ENCODE data around the gene RNF168. TPM values are rescaled to one million over a fixed set of nuclear protein-coding genes. Genes with fewer than 3 reads are reported as not detected.
A peak's percentile ranks its signal among the peaks of the same experiment; 100 is the strongest.
"Not testable (repeated sequence)": the region's sequence is repeated elsewhere in the genome, so short reads cannot be mapped to it uniquely, and the experiment has no call there.

The RNF168 gene, protein sequence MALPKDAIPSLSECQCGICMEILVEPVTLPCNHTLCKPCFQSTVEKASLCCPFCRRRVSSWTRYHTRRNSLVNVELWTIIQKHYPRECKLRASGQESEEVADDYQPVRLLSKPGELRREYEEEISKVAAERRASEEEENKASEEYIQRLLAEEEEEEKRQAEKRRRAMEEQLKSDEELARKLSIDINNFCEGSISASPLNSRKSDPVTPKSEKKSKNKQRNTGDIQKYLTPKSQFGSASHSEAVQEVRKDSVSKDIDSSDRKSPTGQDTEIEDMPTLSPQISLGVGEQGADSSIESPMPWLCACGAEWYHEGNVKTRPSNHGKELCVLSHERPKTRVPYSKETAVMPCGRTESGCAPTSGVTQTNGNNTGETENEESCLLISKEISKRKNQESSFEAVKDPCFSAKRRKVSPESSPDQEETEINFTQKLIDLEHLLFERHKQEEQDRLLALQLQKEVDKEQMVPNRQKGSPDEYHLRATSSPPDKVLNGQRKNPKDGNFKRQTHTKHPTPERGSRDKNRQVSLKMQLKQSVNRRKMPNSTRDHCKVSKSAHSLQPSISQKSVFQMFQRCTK
- polyA plus RNA-seq (2013, experiment 1 of 4), result 27.7 TPM
- 25.5 TPM for polyA plus RNA-seq (2013, experiment 2 of 4)
- 18.4 TPM for polyA plus RNA-seq (2013, experiment 3 of 4)
- 17.8 TPM for polyA plus RNA-seq (2013, experiment 4 of 4)

GRCh38 chr3:196503196-196504076 is at the start of gene RNF168:
RNF168 (minus strand) TSS chr3:196503768; CDS start chr3:196503173, 595 bp downstream.
- Histone ChIP-seq H3K36me3 (ENCODE audit: control insufficient read depth, insufficient read depth, low read length) (no peaks in the 10 kb centered on the region), H3K9me3 (ENCODE audit: control insufficient read depth, low read length) (no peaks in the 10 kb centered on the region)
- WGBS, 2 experiments, result 1% methylated on average over 75 of the region's 75 CpGs

GRCh38 chr3:196552253-196552652 is 48.7 kb upstream of the RNF168 start:
- Histone ChIP-seq H3K4me3 (ENCODE audit: insufficient read depth, low read depth, low read length) (no peak overlapping the region), H3K27me3 (ENCODE audit: control insufficient read depth, insufficient read depth, low read length, poor library complexity, severe bottlenecking) (no peaks in the 10 kb centered on the region), H3K4me1 (ENCODE audit: control insufficient read depth, insufficient read depth, low read length) (no peaks in the 10 kb centered on the region), H3K36me3 (ENCODE audit: control insufficient read depth, insufficient read depth, low read length) (no peaks in the 10 kb centered on the region), H3K9me3 (ENCODE audit: control insufficient read depth, low read length) (no peaks in the 10 kb centered on the region), H3K27ac (ENCODE audit: insufficient read depth, low read depth, low read length, poor library complexity, severe bottlenecking) (no peak overlapping the region)
- 92 to 100% methylated on average over 1 of the region's 5 CpGs for WGBS, 2 experiments

More at GRCh38 chr3:196503196-196504076, at the start of gene RNF168:
- Histone ChIP-seq H3K27me3 (ENCODE audit: control insufficient read depth, insufficient read depth, low read length, poor library complexity, severe bottlenecking) (no peaks in the 10 kb centered on the region), H3K4me3 (ENCODE audit: insufficient read depth, low read depth, low read length) (peak within 1 kb of the TSS; percentile 71), H3K27ac (ENCODE audit: insufficient read depth, low read depth, low read length, poor library complexity, severe bottlenecking) (peak within 1 kb of the TSS; percentile 74), H3K4me1 (ENCODE audit: control insufficient read depth, insufficient read depth, low read length) (no peaks in the 10 kb centered on the region)

DNA sequence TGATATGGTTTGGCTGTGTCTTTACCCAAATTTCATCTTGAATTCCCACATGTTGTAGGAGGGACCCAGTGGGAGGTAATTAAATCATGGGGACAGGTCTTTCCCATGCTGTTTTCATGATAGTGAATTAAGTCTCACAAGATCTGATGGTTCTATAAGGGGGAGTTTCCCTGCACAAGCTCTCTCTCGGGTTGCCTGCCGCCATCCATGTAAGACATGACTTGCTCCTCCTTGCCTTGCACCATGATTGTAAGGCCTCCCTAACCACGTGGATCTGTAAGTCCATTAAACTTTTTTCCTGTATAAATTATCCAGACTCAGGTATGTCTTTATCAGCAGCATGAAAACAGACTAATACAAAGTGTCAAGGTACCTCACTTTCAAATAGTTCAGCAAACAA is 46.6 kb upstream of the RNF168 start:
- not testable (repeated sequence) for H3K4me1 ChIP-seq (ENCODE audit: control insufficient read depth, insufficient read depth, low read length); H3K27ac ChIP-seq (ENCODE audit: insufficient read depth, low read depth, low read length, poor library complexity, severe bottlenecking); H3K36me3 ChIP-seq (ENCODE audit: control insufficient read depth, insufficient read depth, low read length); H3K9me3 ChIP-seq (ENCODE audit: control insufficient read depth, low read length); H3K4me3 ChIP-seq (ENCODE audit: insufficient read depth, low read depth, low read length); H3K27me3 ChIP-seq (ENCODE audit: control insufficient read depth, insufficient read depth, low read length, poor library complexity, severe bottlenecking)
- 82 to 90% methylated on average over 3 of the region's 3 CpGs for WGBS, 2 experiments

GRCh38 chr3:196549312-196549711 is 45.7 kb upstream of the RNF168 start:
- H3K36me3 ChIP-seq (ENCODE audit: control insufficient read depth, insufficient read depth, low read length); H3K4me3 ChIP-seq (ENCODE audit: insufficient read depth, low read depth, low read length); H3K4me1 ChIP-seq (ENCODE audit: control insufficient read depth, insufficient read depth, low read length); H3K27me3 ChIP-seq (ENCODE audit: control insufficient read depth, insufficient read depth, low read length, poor library complexity, severe bottlenecking); H3K9me3 ChIP-seq (ENCODE audit: control insufficient read depth, low read length); H3K27ac ChIP-seq (ENCODE audit: insufficient read depth, low read depth, low read length, poor library complexity, severe bottlenecking): not testable (repeated sequence)
- WGBS, 2 experiments, result 96 to 97% methylated on average over 1 of the region's 1 CpG

DNA sequence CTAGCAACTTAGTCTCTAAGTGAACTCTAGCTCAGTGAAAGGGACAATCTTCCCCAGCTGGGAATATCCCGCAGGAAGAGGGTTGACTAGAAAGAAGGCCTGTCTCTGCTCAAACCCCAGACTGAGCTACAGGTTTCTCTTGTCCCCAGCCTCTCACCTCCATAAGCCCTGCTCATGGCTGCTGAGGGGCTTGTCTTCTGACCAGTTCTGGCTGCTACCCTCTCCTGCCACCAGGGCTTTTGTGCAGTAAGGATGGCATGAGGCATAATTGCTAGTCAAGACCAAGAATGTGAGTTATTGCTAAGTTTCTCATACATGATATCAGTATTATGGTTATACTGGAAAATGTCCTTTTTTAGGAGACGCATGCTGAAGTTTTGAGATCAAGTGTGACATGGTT is 43.5 kb upstream of the RNF168 start:
- H3K9me3 ChIP-seq (ENCODE audit: control insufficient read depth, low read length), result no peaks in the 10 kb centered on the region
- no peak overlapping the region for H3K27ac ChIP-seq (ENCODE audit: insufficient read depth, low read depth, low read length, poor library complexity, severe bottlenecking)
- WGBS, 2 experiments, result 96 to 97% methylated on average over 2 of the region's 2 CpGs
- no peaks in the 10 kb centered on the region for H3K27me3 ChIP-seq (ENCODE audit: control insufficient read depth, insufficient read depth, low read length, poor library complexity, severe bottlenecking)
- H3K4me3 ChIP-seq (ENCODE audit: insufficient read depth, low read depth, low read length), result no peak overlapping the region
- no peaks in the 10 kb centered on the region for H3K36me3 ChIP-seq (ENCODE audit: control insufficient read depth, insufficient read depth, low read length)
- H3K4me1 ChIP-seq (ENCODE audit: control insufficient read depth, insufficient read depth, low read length), result no peaks in the 10 kb centered on the region

DNA sequence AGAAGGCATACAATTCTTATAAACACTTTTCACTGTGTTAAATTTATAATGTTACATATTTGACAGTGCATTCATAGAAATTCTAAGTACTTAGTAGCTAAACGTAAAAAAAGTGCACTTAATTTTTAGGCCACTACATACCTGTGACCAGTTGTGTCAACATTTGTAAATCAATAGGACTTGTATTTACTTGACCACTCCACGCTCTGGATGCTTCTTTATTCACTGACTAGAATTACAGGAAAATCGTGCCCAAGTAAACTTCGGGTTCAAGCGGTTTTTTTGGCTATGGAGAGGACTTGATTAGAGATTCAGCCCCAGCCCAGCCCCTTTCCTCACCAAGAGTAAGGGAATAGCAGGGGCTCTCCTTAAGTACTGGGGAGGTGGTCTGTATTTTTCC is 43.0 kb upstream of the RNF168 start:
- 90 to 94% methylated on average over 5 of the region's 5 CpGs for WGBS, 2 experiments
- H3K27ac ChIP-seq (ENCODE audit: insufficient read depth, low read depth, low read length, poor library complexity, severe bottlenecking), result no peak overlapping the region

GRCh38 chr3:196544491-196544992 is 41.0 kb upstream of the RNF168 start:
- Histone ChIP-seq H3K4me3 (ENCODE audit: insufficient read depth, low read depth, low read length) (no peak overlapping the region), H3K9me3 (ENCODE audit: control insufficient read depth, low read length) (no peaks in the 10 kb centered on the region), H3K27me3 (ENCODE audit: control insufficient read depth, insufficient read depth, low read length, poor library complexity, severe bottlenecking) (no peaks in the 10 kb centered on the region), H3K4me1 (ENCODE audit: control insufficient read depth, insufficient read depth, low read length) (no peaks in the 10 kb centered on the region), H3K36me3 (ENCODE audit: control insufficient read depth, insufficient read depth, low read length) (no peaks in the 10 kb centered on the region), H3K27ac (ENCODE audit: insufficient read depth, low read depth, low read length, poor library complexity, severe bottlenecking) (no peak overlapping the region)
- WGBS, 2 experiments, result 87 to 98% methylated on average over 2 of the region's 2 CpGs

More for the DNA sequence above, 43.0 kb upstream of the RNF168 start:
- H3K36me3 ChIP-seq (ENCODE audit: control insufficient read depth, insufficient read depth, low read length), result no peaks in the 10 kb centered on the region
- H3K4me3 ChIP-seq (ENCODE audit: insufficient read depth, low read depth, low read length), result no peak overlapping the region
- no peaks in the 10 kb centered on the region for H3K4me1 ChIP-seq (ENCODE audit: control insufficient read depth, insufficient read depth, low read length)
- H3K9me3 ChIP-seq (ENCODE audit: control insufficient read depth, low read length), result no peaks in the 10 kb centered on the region
- H3K27me3 ChIP-seq (ENCODE audit: control insufficient read depth, insufficient read depth, low read length, poor library complexity, severe bottlenecking), result no peaks in the 10 kb centered on the region

- no peaks in the 10 kb centered on the region for H3K36me3 ChIP-seq (ENCODE audit: control insufficient read depth, insufficient read depth, low read length)
- H3K27me3 ChIP-seq (ENCODE audit: control insufficient read depth, insufficient read depth, low read length, poor library complexity, severe bottlenecking), result no peaks in the 10 kb centered on the region
- no peaks in the 10 kb centered on the region for H3K9me3 ChIP-seq (ENCODE audit: control insufficient read depth, low read length)
- H3K4me1 ChIP-seq (ENCODE audit: control insufficient read depth, insufficient read depth, low read length), result no peaks in the 10 kb centered on the region
- 96 to 100% methylated on average over 5 of the region's 6 CpGs for WGBS, 2 experiments
- H3K27ac ChIP-seq (ENCODE audit: insufficient read depth, low read depth, low read length, poor library complexity, severe bottlenecking), result no peak overlapping the region
- no peak overlapping the region for H3K4me3 ChIP-seq (ENCODE audit: insufficient read depth, low read depth, low read length)
Measured at GRCh38 chr3:196541684-196542445, 38.3 kb upstream of the RNF168 start.

GRCh38 chr3:196537319-196537984 is 33.9 kb upstream of the RNF168 start:
- Histone ChIP-seq H3K27me3 (ENCODE audit: control insufficient read depth, insufficient read depth, low read length, poor library complexity, severe bottlenecking) (no peaks in the 10 kb centered on the region), H3K9me3 (ENCODE audit: control insufficient read depth, low read length) (no peaks in the 10 kb centered on the region)

More at GRCh38 chr3:196537319-196537984, 33.9 kb upstream of the RNF168 start:
- no peaks in the 10 kb centered on the region for H3K36me3 ChIP-seq (ENCODE audit: control insufficient read depth, insufficient read depth, low read length)
- H3K27ac ChIP-seq (ENCODE audit: insufficient read depth, low read depth, low read length, poor library complexity, severe bottlenecking), result no peak overlapping the region
- WGBS, 2 experiments, result 67 to 71% methylated on average over 17 to 18 of the region's 18 CpGs
- no peaks in the 10 kb centered on the region for H3K4me1 ChIP-seq (ENCODE audit: control insufficient read depth, insufficient read depth, low read length)
- no peak overlapping the region for H3K4me3 ChIP-seq (ENCODE audit: insufficient read depth, low read depth, low read length)
